ENCODE measurements around the gene CEACAM3.

CEACAM3 gene

GRCh38 chr19:41795031-41795461, 1.3 kb upstream of the CEACAM3 start:
- peak; percentile 28 for DNase-seq (ENCODE audit: low read depth)
- peak; percentile 74 for TF ChIP-seq CTCF (conservative IDR thresholded peaks at IDR 0.05; ENCODE audit: low read length)
- no peak overlapping the region for H3K4me3 ChIP-seq (ENCODE audit: low read length)

- no peak for DNase-seq (ENCODE audit: low read depth)
- H3K4me3 ChIP-seq (ENCODE audit: low read length), result no peak overlapping the region
- TF ChIP-seq CTCF (conservative IDR thresholded peaks at IDR 0.05; ENCODE audit: low read length), result no peak
Measured at GRCh38 chr19:41796901-41797300, 514 bp downstream of the CEACAM3 start.

DNA sequence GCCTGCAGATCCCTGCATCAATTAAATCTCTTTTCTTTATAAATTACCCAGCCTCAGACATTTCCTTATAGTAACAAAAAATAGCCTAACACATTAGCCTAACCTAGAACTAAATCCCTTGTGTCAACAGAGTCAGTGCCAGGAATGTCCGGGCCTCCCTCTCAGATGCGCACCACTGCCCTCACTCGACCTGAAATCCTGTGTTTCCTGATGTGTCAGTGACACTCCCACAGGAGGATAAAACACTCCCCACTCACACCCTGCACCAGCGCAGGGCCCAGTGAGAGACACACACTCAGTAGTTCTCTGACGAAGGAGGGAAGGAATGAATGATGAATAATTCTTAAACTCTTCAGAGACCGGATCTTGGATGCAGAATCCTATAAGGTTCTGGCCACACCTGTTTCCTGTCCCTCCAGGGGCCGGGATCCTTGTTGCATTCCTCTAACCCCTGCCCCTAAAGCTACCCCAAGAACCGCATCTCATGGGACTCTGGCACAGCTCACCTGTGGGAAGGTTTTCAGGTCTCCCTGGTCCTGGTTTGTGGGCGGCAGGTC, 3.1 kb downstream of the CEACAM3 start:
- no peak overlapping the region for H3K4me3 ChIP-seq (ENCODE audit: low read length)
- no peak for DNase-seq (ENCODE audit: low read depth)
- no peak for TF ChIP-seq CTCF (conservative IDR thresholded peaks at IDR 0.05; ENCODE audit: low read length)

DNA sequence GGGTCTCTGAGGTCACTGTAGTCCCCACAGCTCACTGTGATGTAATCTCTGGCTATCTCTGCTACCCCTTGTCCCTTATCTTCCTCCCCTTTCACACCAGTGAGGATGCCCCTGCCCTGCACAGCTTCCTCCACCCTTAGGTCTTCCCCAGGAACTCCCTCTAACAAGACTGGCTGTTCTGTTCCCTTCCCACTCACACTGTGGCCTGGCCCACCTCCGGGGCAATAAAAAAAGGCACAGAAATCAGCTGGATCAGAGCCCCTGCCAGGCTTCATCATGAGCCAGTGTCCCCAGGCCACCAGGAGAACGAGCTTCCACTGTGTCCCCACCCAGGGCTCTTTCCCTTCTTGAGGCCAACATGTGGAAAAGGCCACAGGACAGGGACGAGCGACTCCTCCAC, 4.6 kb downstream of the CEACAM3 start:
- DNase-seq (ENCODE audit: low read depth), result no peak
- H3K4me3 ChIP-seq (ENCODE audit: low read length), result no peak overlapping the region
- no peak for TF ChIP-seq CTCF (conservative IDR thresholded peaks at IDR 0.05; ENCODE audit: low read length)

DNA sequence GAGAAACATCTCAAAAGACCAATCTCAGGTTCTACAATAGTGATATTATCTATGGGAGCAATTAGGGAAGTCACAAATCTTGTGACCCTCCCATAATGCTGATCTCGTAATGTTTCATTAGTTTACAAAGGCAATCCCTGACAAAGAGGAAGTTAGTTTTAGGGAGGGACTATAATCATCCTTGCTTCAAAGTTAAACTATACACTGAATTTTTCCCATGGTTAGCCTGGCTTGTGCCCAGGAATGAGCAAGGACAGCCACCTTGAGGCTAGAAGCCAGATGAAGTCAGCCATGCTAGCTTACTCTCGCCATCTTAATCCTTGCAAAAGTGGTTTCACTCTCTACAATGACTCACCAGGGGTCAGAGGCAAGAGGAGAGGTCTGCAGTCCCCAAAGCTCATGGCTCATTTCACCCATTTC, 5.4 kb downstream of the CEACAM3 start:
- no peak overlapping the region for H3K4me3 ChIP-seq (ENCODE audit: low read length)
- no peak for TF ChIP-seq CTCF (conservative IDR thresholded peaks at IDR 0.05; ENCODE audit: low read length)
- no peak for DNase-seq (ENCODE audit: low read depth)

GRCh38 chr19:41802770-41803169, 6.4 kb downstream of the CEACAM3 start:
- H3K4me3 ChIP-seq (ENCODE audit: low read length), result no peak overlapping the region
- TF ChIP-seq CTCF (conservative IDR thresholded peaks at IDR 0.05; ENCODE audit: low read length), result no peak
- no peak for DNase-seq (ENCODE audit: low read depth)

DNA sequence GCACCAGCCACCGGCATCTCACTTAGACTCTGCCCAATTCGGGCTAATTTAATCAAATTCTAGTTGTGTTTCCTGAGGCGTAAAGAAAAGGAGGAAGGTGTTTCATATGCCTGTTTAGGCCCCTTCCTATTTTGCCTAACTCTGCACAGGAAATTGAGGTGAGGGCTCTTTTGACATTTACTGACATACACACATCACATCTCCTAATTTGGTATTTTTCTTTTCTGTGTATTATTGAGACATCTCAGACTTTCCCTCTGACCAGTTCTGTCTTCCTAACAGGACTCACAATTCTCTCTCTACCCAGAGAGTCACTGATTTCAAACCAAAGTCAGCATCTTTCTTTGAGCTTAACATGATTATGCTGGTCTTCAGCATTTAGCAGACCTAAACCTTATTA, 7.9 kb downstream of the CEACAM3 start:
- no peak for TF ChIP-seq CTCF (conservative IDR thresholded peaks at IDR 0.05; ENCODE audit: low read length)
- H3K4me3 ChIP-seq (ENCODE audit: low read length), result no peak overlapping the region
- DNase-seq (ENCODE audit: low read depth), result no peak
